Dermis microvascular lymphatic vessel endothelial cell (primary cell): Measurements from ENCODE around the gene LRMDA. TPM values are rescaled to one million over a fixed set of nuclear protein-coding genes. Genes with fewer than 3 reads are reported as not detected.

Source experiments
- DNase-seq, 2 donors: peaks; one replicate each; pipeline versions ENCODE4 v3.0.0 to v3.0.0-alpha.2; 2010; ENCODE audit warnings: low read depth in 2 of 2
- total RNA-seq: library from RNA; depleted of rRNA; stranded (reverse); fragments of >200 nt; gene quantifications from 2 replicates; pipeline ENCODE4 v1.2.1, GENCODE V29; 2014

LRMDA gene
- total RNA-seq, 1 donor from 2014 or later, result 10.4 TPM

DNA sequence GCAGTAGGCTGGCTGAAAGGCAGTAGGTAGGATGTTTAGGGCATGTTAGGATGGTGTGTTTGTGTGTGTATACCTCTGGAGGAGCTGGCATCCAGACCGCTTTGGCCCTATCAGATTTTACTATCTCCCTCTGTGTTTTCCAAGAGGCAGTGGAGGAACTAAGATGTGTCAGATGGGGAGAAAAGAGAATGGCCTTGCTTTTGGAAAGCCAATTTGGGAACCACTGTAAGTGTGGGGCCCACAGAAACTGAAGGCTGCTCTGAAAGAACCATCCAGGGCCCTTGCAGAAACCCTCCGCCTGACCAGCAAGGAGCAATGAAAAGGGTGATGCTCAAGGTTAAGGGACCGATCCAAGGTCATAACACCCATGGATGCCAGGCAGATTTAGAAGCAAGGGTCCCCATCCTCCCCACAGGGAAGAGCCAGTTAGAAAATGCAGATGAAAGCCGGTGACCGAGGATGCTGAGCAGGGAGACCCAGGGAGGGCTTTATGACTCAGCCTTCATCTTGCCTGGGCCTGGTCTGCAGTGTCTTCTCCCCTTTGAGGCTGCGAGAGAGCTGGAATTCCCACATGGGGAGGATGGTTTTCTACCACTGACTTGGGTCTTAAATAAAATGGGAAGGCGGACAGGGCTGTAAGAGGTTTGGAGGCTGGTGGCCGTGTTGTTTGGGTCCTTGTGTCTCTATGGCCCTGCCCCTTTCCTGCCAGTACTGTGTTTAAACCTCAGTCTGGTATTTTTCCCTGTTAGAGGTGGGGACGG is 275.8 kb downstream of the LRMDA start:
- DNase-seq, result no peak

DNA sequence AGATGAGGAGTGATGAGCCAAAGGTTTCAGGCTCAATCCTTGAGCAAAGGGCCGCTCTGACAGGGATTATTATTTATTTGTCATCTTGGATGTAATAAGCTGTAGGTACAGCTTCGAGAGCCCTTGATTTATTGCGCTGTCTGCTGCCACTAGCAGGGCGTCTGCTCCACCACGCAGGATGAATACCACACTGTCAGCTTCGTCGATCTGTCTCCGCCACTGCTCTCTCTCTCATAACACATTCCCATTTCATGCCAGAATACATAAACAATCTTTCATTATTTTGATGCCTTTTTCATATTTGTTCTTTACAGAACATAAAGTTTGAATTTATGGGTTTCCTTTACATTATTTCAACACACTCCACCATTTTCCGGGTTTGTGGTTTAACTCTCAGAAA is 276.6 kb downstream of the LRMDA start:
- no peak for DNase-seq

DNA sequence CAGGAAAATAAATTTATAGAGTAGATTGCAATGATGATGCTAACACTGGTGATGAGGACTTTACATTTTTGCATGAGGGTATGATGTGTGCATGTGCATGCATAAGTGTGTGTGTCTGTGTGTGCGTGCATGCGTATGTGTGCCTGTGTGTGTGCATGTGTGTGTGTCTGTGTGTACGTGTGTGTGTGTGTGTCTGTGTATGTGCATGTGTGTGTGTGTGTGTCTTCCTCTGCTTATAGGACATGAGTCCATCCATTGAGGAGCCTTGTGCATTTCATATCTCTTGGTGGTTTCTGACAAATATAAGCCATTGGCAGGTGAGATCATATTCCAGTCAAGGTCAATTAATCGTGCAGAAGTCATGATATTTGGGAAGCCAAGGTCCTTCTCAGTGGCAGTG is 277.8 kb downstream of the LRMDA start:
- no peak for DNase-seq

DNA sequence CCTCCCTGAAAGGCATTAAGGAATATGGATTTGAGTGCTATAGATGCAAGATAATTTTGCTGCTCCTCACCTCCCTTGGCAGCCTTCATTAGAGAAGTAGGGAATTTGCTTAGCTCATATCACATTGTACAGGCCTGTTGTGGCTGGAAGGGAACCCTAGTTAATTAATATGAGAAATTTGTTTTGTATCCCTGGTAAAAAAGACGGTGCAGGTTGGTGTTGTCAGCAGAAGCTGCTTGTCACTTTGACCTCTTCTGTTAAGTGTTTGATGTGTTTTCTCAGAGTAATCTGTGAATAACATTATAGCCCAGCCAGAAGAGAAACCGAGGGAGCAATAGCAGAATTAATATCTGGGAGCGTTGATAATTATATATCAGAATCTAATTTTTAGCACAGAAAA is 278.4 kb downstream of the LRMDA start:
- DNase-seq, result no peak

DNA sequence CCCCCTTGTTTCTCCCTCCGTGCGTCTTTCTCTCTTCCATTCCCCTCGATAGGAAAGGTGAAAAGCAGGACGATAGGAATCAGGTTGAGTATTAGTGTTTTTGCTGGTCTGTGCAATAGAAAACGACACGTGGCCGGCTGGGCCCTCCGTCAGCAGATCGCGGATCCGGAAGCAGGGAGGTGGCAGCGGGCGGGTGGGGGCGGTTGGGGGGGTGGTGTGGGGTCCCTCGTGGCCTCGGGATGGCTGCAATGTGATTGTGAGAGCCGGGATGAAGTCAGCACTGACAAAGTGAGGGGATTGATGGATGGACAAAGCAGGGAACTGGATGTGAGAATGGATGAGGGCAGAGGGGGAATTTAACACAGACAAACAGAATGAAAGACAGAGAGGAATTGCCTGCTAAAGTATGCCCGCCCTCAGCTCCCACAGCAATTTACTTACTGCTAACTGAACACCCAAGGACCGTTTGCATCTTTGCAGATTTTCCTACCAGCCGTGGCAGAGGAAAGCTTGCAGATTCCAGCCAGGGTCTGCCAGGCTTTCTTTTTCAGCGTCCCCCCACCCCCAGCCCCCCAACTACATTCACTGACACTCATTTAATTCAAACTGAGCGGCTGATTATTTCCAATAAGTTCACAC is 280.9 kb downstream of the LRMDA start:
- no peak for DNase-seq

DNA sequence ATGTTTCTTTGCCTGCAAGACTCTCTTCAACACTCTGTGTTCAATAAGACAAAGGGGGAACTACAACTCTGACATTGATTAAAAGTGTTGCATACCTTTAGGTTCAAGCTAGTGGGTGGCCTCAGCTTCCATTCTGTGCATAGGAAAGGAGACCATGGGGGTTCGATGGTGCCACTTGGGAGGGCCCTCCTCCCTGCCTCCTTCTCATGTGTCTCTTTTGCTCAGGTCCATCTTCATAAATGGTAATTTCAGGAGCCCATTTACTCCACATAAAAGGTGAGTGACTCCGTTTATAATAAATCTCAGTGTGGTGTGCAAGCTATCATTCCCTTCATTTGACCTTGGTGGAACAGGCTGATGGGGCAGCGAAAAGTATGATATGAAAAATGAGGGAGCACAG is 285.1 kb downstream of the LRMDA start:
- no peak for DNase-seq

DNA sequence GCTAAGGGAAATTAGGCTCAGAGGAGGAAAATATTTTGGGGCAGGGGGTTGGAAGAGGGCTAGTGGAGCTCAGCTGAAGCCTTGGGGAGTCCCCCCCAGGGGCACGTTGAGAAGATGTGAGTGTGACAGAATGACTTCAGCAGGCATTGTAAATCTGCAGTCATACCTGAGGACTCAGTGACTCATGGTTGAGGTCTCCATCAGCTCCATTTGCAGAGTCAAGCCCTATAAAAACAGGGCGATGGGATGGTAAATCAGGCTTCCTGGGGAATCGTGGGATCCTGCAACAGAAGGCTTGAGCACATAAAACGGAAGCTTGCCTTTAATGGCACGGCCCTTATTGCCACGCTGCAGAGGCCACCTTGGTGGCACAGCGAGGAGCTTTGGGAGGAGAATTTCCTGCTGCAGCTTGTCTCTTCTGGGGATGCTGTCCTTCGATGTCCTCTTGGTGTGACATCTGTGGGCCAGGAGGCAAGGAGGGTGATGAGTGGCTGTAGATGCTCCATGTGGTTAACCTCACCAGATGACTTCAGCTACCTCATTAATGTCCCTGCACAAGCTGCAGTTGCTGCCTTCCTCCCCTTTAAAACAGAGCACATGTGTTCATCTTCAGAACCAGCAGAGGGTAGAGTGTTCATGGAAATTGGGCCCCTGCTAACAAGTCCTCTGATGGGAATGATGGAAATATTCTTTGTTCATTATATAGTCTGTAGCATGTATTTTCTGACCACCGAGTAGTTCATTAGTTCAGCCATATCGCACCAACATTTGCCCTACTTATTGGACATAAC is 285.9 kb downstream of the LRMDA start:
- no peak for DNase-seq

DNA sequence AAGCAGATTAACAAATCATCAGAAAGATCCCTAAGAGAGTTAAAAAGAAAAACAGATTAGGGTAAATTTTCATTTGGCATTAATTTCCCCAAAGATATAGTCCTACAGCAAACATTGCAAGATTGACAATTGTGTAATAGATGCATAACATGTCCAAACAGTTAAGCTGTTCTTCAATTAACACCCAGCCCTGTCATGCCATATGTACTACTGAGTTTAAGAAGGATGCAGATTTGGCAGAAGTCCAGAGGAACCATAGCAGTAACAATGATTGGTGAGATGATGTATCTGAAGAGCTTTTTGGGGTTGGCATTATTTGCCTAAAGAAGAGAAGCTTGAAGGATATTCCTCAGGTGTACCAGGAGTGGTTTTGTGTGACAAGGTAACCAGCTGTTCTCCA is 287.6 kb downstream of the LRMDA start:
- no peak for DNase-seq

DNA sequence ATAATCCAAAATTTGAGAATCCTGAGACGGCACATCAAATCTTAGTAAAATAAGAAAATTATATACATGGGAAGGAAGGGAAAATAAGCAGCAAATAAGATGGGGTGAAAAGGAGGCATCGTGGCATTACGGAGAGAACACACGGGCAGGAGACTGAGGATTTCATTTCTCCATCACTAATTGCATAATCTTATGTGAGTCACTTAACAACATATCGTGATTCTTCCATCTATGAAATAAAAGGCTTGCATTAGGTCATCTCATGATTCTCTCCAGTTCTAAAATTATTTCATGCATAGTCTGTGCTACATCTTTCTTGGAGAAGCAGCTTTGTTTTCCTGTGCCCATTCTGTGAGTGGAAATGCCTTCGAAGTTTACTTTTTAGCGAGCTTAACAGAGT is 288.7 kb downstream of the LRMDA start:
- DNase-seq, result no peak

DNA sequence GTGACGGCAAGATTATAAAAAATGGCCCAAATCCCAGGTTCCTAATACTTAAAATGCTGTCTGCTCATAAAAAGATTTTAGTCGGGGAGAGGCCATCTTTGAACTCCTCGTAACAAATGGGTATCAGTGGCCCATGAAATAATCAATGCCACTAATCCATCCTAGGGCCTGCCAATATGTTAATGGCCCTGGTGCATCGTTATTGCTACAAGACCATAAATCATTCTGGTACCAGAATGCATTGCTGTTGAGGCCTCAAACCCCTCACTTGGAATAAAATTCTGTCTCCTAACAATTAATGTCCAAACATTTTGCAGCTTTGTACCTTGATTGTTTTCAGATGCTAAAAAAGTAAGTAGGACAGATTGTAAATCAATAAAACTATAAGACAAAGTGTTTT is 290.6 kb downstream of the LRMDA start:
- DNase-seq, result no peak

DNA sequence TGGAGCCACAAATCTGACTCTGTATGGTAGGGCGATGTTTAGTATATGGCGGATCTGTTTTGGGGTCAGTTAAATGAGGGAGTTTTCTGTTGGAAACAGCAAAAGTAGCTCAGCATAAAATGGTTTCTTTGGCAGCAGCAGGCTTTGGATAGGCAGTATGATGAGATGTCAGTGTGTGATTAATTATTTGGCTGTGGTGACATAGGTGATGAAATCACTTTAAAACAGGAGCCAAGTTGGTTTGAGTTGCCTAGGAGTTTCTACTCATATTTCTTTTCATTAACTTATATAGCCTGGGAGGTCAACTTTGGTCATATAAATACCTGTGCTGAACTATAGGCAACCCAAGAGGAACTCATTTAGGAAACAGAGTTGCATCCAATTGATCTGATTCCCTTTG is 291.2 kb downstream of the LRMDA start:
- DNase-seq, result peak in 1 of 2 donors; percentile 47

DNA sequence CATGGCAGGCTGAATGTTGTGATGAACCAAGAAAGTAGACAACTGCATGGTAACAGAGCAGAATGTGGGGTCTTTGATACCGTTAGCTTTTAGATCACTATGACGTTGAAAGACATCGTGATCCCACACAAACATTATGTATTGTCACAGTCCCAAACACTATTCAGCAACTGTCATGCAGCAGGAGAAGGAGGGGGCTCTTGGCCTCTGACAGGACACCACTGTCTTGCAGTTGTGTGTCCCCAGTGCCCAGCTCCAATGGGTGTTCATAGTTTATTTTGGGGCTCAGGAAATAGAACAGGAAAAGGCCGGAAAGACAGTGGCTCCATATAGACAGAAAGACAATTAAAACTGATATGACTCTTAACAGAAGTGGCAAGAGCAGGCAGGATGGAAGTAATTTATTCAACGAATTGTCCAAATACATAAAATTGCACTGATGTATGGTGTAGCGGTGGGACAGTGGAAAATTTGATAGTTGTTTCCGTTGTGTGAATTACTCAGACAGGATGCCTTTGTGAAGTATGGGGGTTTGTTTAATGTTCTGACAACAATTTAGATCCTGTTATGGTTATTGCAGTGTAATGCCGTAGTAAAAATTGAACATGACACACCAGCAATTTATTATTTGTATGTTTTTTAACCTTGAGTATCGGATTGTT is 292.0 kb downstream of the LRMDA start:
- peak; percentile 84 to 97 for DNase-seq

DNA sequence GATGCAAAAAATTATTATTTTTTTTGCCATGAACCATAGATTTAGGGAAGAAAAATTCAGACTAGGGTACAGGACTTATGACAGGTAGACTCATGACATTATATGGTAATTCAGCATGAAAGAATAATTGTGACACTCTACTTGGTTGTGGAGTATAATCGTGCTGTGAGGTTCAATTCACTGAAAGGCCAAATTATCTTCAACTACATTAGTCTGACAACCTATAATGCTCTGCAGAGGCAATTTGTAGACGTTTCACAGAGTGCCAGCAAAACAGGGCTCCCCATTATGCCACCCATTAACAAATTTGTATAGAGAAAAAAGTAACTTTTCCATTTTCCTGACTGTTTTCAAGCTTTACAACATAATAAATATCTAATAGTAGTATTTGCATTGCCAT is 292.6 kb downstream of the LRMDA start:
- no peak for DNase-seq

DNA sequence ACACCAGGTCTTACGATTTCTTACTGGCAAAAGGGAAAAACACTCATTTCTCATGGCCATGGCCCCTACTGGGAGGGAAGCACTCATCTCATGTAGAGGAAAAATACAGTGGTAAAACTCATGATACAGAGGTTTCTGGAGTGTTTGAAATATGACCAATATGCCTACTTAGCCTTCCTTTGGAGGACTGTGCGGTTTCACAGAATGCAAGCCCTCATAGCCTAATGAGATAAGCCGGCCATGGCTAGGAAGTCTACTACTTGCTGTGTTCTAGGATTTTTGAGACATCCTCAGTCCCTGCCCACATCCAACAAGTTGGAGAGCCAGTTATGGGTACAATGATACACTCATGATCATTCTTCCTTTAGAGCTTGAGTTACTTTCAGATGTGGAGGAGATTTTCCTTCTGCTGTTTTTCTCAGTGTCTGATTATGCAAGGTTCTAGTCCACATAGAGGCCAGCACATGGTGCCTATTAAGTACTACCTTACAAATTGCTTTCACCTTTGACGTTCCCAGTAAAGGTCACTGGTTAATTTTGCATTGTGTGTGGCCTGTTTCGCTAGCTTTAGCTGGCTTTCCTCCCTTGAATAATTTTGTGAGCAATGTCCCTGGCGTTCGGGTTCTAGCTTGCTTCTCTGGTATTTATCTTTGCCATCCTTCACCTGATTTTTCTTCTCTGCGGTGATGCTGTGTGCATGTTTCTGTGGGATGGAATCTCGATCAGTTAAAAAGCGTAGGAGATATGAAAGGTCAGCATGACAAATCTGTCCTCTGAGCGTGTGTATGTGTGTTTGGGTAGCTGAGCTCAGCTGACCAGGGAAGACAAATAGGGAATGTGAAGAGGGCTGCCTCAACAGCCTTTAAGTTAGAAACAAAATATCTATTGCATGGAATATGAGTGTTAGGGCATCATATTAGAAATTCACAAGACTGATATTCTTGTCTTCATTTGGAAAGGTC is 295.4 kb downstream of the LRMDA start:
- no peak for DNase-seq

DNA sequence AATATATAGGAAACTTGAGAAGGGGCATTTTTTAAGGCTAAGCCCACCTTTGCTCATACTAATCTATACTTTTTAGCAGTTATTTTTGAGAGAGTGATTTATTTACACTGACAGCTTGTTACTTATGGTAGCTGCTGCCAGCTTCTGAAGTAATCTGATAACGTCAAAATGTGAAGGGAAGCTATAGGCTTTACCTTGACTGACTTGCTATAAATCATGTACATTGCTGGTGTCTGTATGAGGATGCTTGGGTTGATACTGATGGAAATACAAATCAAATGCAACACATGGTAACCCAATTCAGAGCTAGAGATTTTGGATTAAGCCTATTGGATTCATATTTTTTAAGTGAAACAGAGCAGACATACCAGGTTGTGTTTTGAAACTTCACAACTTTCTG is 299.4 kb downstream of the LRMDA start:
- DNase-seq, result no peak

DNA sequence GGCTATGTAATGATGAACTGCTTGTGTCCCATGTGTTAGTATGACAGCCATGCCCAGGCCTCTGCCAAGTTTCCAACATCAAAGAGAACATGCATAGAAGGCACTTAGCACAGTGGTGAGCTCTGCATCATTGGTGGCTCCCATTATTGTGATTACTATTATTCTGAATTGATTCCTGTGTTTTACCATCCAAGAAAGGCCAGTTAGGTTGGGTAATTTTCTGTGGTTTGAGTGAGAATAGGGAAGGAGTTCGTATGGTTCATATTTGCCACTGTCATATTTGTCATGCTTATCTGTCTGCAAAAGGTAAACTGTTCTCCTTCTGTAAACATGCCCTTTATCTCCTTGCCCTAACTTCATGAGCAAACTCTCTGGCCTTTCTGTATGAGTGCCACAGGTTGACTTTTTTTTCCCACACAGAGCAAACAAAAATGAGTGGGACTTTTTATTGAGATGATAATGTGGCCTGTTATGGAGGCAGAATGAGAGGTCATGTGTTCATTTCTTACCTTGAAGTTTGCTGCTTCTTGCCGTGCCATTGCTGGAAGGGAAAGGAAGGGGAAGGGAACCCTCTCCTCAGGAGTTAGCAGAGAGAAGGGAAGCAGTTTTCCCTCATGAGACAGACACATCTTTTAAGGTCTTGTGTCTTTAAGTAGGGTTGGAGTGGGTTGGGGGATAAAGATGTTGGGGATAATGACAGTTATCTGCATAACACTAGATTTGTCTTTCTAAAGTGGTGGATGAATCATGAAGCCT is 301.9 kb downstream of the LRMDA start:
- no peak for DNase-seq

DNA sequence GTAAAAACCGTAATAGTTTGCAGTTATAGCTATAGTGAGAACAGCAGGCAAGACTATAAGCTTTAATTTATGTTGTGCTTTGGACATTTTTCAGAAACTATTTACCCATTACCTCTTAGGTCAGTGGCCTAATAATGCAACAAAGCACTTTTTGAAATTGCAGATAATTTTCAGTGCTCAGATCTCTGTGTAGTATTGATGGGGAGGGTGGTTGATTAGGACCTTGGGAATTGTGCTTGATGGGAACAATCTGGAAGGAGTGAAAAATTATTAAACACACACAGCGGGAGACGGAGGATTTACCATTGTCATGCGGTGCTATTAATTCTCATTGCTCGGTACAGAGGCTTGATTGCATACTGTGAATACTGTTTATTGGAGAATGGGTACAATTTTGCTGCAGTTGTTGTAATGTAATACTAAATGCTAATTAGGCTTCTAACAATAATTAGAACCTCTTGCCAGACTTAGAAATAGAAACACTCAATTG is 304.8 kb downstream of the LRMDA start:
- DNase-seq, result no peak

DNA sequence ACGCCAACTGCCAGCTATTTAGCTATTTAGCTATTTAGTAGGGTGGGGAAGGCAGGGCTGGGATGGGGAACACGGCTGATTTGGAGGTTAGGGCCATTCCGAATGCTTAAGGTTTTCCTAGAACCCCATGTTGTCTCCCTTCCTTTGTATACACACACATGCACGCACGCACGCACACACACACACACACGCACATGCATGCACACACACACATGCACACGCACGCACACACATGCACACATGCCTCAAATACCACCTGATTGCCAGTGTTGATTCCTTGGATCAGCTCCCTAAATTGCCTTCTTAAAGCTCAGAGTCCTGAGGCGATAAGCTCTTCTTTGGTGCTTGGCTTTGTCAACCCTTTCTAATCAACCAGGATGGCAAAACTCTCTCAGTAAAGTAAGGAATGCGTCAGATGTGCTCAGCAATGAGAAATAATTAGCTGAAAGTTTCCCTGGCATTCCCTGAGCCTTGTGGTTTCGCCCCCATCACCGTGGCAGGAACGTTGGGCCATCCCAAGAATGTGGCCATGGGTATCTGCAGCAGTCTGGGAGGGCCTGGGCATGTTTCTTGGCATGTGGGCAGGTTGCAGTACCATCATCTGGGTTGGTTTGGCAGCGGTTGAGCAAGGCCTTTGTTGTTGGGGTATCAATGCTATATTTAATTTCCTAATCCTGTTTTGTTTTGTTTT is 305.6 kb downstream of the LRMDA start:
- no peak for DNase-seq

DNA sequence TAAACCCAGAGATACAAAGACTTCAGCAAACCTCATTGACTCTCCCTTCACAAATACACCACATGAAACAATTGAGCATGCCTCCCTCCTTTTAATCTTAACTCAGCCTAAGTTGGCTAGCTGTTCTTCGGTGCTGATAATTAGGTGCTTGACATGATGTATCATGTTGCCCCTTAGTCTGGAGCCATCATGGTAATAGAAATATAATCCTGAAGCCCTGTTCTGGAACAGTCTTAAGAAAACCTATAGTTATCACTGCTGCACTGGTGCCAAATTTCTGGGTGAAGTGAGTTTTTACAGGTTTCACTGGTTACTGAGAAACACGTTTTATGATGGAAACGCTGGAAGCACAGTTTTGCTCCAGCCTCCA is 306.1 kb downstream of the LRMDA start:
- no peak for DNase-seq
